Anterior cingulate cortex (tissue), 58 donors: ENCODE data around the gene IDH2.
"Not testable (repeated sequence)": the region's sequence is repeated elsewhere in the genome, so short reads cannot be mapped to it uniquely, and the experiment has no call there.

Source experiments
- DNase-seq, 58 donors: peaks; one replicate each; lab custom pipeline; 2025; lab: John Stamatoyannopoulos, UW

IDH2 gene

DNA sequence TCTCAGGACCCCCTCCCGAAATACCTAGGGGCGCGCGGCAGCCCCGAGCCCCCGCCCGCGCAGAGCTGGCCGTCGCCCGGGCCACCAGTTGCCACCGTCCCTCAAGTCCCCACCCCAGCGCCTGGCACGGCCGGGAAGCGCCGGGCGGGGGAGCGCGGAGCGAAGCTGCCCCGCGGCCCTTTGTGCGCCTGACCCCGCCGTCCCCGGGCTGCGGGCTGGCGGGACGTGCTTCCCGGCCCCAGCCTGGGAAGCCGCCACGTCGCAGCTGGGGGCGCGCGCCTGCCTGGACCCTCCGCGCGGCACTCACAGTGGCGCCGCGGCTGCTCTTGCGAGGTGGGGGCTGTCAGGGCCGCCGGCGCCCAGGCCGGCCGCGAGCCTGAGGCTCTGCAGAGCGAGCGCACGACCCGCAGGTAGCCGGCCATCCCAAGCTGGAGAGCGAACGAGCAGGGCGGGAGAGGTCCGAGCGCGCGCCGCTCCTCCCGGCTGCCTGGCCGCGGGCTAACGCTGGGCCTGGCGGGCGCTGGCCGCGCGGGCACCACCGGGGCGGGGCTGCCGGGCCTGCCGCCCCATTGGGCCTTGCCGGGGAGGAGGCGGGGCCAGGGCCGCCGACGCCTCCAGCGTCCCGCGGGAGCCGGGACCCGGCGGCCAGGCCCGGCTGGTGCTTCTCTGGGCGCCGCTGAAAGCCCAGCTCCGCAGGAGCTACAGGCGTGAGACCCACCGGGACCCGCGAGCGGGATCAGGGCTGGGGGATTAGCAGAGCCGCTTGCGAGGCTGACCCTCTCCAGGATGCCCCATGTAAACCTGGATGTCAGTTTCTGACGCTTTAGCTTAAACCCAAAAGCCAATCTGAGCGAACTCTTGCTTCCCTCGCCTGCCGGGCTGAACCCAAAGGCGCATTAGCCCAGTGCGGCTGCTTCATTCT, at the start of gene IDH2:
Gene IDH2, minus strand, starts transcription at position 500 of the 922 bp plus-strand sequence. Its CDS starts 78 bp downstream, at position 422.
- peak in 56 of 58 donors; percentile 23 to 91 (median 74) for DNase-seq

- DNase-seq: not testable (repeated sequence)
These were observed 48.3 kb upstream of the IDH2 start for GRCh38 chr15:90150551-90150950.

GRCh38 chr15:90149609-90150340, 47.5 kb upstream of the IDH2 start:
- DNase-seq: no peak

- DNase-seq: not testable (repeated sequence)
These were observed 44.0 kb upstream of the IDH2 start for GRCh38 chr15:90146198-90146761.

DNA sequence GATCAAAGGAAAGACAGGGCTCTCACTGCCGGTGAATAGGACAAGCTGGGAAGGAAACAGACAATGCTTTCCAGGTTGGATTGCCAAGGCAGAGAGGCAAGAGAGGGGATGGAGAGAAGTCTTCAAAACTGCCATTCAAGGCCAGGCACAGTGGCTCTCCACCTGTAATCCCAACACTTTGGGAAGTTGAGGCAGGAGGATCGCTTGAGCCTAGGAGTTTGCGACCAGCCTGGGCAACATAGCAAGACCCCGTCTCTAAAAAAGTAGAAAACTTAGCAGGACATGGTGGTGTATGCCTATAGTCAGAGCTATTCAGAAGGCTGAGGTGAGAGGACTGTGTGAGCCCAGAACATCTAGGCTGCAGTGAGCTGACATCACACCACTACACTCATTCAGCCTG, 43.5 kb upstream of the IDH2 start:
- no peak for DNase-seq

- no peak for DNase-seq
These were observed 43.0 kb upstream of the IDH2 start for GRCh38 chr15:90145259-90145658.

DNA sequence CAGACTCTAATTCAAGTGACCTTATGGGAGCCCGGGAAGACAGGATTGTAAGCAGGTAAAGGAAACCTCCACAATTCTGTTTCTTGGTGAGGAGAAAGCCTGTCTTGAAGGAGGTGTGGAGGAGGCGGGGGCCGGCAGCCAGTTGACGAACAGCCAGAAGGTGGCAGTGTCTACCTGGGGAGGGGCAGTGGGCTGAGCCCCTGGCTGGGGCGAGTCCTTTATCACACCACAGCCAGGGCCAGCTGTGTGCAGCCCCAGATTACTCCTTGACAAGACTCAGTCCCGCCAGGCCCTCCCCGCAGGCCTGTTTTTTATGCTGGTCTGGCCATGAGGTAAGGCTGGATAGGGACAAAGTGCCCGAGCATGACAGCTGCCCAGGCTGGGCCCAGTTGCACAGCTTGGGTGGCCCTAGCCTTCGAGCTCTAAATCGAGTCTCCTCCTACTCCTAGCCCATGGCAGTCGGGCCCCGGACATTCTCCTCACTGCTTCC, 40.9 kb upstream of the IDH2 start:
- peak in 26 of 58 donors; percentile 3 to 54 (median 19) for DNase-seq

DNA sequence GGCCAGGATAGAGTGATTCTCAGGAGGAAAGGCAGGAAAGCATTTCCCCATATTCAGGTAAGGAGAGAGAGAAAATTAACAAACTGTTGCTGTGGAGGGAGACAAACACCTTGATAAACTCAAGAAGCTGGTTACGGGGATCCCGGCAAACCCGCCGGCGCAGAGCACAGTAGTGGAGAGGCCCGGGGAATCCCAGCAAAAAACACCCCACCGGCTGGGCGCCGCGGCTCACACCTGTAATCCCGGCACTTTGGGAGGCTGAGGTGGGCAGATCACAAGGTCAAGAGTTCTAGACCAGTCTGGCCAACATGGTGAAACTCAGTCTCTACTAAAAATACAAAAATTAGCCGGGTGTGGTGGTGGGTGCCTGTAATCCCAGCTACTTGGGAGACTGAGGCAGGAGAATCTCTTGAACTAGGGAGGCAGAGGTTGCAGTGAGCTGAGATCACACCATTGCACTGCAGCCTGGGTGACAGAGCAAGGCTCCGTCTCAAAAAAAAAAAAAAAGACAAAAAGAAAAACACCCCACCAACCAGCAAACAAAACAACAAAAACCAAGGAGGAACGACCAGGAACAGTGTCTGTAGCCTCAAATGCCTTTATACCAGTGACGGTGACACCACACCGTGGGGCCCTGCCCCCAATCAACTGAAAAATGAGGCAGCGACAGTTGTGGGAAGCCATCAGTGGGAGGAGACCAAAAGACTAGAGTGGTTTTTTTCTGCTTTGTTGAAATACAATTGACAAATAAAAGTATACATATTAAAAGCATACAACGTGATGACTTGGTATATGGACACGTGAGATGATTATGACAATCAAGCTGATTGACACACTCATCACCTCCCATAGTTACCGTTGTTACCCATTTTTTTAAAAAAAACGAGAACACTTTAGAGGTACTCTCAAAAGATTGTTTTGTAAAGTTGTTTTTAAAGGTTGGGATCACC, 40.2 kb upstream of the IDH2 start:
- no peak for DNase-seq

DNA sequence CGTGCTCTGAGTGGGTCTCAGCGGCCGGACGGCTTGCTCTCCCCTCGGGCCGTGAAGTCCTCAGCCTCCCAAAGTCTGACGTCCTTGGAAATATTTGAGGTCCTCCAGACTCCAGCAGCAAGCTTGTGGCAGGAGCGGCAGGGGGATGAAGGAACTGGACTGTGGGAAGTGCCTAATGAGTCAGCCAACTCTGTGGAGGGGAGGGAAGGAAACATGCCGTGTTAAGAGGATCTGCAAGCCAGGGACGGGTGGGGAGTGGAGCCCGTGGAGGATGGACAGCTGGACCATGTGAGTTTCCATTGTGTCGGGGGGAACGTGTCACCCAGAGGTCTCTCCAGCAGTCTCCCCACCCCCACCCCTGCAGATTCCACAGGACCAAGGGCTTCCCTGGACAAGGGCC, 39.4 kb upstream of the IDH2 start:
- no peak for DNase-seq

DNA sequence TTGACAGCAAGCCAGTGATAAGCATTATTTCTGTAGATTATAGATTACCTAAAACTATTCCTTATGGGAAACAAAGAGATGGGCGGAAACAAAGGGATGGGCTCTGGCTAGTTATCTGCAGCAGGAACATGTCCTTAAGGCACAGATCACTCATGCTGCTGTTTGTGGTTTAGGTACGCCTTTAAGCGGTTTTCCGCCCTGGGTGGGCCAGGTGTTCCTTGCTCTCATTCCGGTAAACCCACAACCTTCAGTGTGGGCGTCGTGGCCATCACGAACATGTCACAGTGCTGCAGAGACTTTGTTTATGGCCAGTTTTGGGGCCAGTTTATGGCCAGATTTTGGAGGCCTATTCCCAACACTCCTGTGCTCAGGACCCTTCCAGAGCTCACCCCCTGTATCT, 37.3 kb upstream of the IDH2 start:
- not testable (repeated sequence) for DNase-seq

DNA sequence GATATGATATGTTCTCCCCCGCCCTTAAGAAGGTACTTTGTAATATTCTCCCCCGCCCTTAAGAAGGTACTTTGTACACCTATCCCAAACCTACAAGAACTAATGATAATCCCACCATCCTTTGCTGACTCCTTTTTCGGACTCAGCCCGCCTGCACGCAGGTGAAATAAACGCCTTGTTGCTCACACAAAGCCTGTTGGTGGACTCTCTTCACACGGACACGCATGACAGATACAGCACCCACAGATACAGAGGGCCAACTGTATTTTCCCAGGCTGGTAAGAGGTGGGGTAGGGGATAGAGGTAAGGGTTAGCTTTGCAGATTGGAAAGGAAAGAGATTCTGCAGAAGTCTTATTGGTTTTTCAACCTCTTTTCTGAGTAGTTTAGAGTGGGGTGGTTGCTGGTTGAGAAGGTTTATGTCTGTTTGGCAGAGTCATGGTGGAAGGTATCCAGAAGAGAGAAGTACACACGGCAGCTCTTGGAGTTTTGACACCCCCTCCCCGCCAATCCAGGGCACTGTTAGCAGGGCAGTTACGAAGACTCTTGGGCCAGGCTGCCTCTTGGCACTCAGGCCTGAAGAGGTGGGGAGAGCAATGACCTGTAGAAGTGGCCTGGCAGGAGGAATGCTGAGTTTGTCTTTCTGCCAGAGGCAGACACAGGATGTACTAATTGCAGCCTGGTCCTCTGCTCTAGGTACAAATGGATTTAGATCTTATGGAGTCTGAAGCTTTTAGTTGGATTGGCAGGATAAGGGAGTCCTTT, 36.0 kb upstream of the IDH2 start:
- peak in 1 of 58 donors; percentile 10 for DNase-seq

DNA sequence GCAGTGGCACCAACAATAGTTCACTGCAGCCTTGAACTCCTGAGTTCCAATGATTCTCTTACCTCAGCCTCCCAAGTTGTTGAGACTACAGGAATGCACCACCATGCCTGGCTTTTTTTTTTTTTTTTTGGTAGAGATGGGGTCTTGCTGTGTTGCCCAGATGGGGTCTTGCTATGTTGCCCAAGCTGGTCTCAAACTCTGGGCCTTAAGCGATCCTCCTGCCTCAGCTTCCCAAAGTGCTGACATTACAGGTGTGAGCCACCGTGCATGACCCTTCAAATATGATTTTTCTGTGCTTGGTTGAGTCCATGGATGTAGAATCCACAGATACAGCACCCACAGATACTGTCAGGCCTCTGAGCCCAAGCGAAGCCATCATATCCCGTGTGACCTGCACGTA, 30.2 kb upstream of the IDH2 start:
- DNase-seq: no peak

DNA sequence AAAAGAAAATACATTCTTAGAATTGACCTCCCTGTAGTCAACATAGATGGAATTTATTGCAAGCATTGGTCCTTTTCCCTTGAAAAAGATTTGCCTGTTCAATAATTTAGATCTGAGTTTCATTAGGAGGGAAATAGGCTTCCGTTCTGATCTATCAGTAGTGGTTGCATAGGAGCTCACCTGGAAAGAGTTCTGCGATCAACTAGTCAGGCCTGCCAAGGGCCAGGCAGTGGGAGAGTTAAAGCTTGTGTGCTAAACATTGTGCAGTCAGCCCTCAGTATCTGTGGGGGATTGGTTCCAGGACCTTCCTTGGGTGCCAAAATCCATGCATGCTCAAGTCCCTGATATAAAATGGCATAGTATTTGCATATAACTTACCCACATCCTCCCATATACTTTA, 29.6 kb upstream of the IDH2 start:
- no peak for DNase-seq

- no peak for DNase-seq
These were observed 28.0 kb upstream of the IDH2 start for GRCh38 chr15:90130291-90130690.

DNA sequence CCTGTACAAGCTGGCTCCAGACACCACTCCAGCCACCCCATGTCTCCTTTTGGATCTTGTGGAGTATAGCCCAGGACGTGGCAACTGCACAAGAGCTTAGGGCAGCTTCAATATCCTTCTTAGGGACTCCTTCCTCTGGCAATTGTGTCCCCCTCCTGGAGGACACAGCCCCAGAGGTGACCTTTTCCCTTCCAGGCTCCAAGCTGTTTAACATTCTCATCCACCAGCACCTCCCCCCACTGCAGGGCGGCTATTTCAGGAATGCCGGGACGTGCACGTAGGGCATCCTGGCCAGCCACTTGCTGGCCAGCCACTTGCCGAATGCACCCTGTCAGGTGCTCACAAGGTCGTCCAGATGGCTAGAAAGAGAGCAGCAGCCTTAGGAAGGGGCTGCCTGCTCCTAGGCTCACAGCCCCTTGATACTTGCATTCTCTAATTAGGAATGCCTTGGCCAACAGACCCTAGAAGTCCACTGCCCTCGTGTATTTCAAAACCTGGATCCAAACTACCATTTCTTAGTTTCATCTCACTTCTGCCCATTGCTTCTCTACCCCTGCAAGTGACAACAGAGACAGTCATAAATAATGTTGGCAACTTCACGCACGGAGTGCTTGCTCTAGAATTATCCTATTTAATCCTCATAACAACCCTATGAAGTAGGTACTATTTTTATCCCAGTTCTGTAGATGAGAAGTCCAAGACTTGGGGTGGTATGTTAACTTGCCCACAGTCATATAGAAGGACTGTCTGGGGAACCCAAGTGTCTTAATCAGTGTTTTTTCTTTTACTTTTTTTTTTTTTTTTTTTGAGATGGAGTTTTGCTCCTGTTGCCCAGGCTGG, 24.5 kb upstream of the IDH2 start:
- DNase-seq: no peak

DNA sequence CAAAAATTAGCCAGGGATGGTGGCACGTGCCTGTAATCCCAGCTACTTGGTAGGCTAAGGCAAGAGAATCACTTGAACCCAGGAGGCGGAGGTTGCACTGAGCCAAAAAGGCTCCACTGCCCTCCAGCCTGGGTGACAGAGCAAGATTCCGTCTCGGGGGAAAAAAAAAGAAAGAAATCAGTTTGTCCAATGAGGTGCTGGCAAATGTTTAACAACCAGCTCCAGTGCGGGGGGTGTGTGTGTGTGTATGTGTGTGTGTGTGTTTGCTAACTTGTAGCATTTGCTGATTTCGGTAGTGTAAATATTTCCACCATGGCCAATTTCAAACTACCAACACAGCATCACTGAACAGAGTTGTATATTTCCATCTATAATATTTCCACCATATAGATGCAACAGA, 23.8 kb upstream of the IDH2 start:
- no peak for DNase-seq

- DNase-seq: no peak
These were observed 22.2 kb upstream of the IDH2 start for GRCh38 chr15:90124507-90124906.

- DNase-seq: no peak
These were observed 18.8 kb upstream of the IDH2 start for GRCh38 chr15:90121086-90121485.
